IgD-negative memory B cell (primary cell): Measurements from ENCODE around the gene FAM83C. TPM values are rescaled to one million over a fixed set of nuclear protein-coding genes. Genes with fewer than 3 reads are reported as not detected.
A peak's percentile ranks its signal among the peaks of the same experiment; 100 is the strongest.
"Not testable (repeated sequence)": the region's sequence is repeated elsewhere in the genome, so short reads cannot be mapped to it uniquely, and the experiment has no call there.

ENCODE experiments used
- H3K27ac Mint-ChIP-seq, 3 donors: one replicate each; pipeline ENCODE4 v1.8.0; 2020 to 2022; ENCODE audit warnings: mild to moderate bottlenecking in 3 of 3, mixed read lengths in 3 of 3, moderate library complexity in 1 of 3
- H3K27me3 Mint-ChIP-seq: one replicate; pipeline ENCODE4 v1.8.0; 2021; ENCODE audit warnings: mixed read lengths
- H3K36me3 Mint-ChIP-seq: one replicate; pipeline ENCODE4 v1.8.0; 2020; ENCODE audit warnings: mild to moderate bottlenecking, mixed read lengths
- H3K4me1 Mint-ChIP-seq, 3 donors: one replicate each; pipeline ENCODE4 v1.8.0; 2020 to 2022; ENCODE audit warnings: mixed read lengths in 3 of 3, mild to moderate bottlenecking in 1 of 3
- H3K4me3 Mint-ChIP-seq, 4 donors: one replicate each; pipeline ENCODE4 v1.8.0; 2020 to 2022; ENCODE audit warnings: mild to moderate bottlenecking in 4 of 4, mixed read lengths in 4 of 4, moderate library complexity in 3 of 4
- H3K9me3 Mint-ChIP-seq, 3 donors: one replicate each; pipeline ENCODE4 v1.8.0; 2020 to 2021; ENCODE audit warnings: mixed read lengths in 3 of 3, mild to moderate bottlenecking in 1 of 3
- polyA plus RNA-seq: library from polyadenylated mRNA; unstranded; fragments of 300-500 nt; fragmentation: Illumina TruSeq; gene quantifications from one replicate; pipeline ENCODE4 v1.2.3, GENCODE V29; 2021

FAM83C gene
- polyA plus RNA-seq, 1 donor from 2014 or later = not detected

GRCh38 chr20:35326021-35326739 lies 34.0 kb upstream of the FAM83C start:
- Mint-ChIP-seq H3K27me3 (no peaks in the 10 kb centered on the region), H3K27ac (no peak overlapping the region), H3K4me3 (no peak overlapping the region), H3K36me3 (peaks cover 3% of the 10 kb centered on the region), H3K9me3 (no peaks in the 10 kb centered on the region), H3K4me1 (peaks cover 0 to 6% (median 3%) of the 10 kb centered on the region in 3 donors)

GRCh38 chr20:35325401-35325800 lies 33.2 kb upstream of the FAM83C start:
- Mint-ChIP-seq H3K4me3 (no peak overlapping the region), H3K4me1 (peaks cover 0 to 6% (median 3%) of the 10 kb centered on the region in 3 donors), H3K9me3 (no peaks in the 10 kb centered on the region), H3K27ac (no peak overlapping the region), H3K27me3 (no peaks in the 10 kb centered on the region), H3K36me3 (peaks cover 3% of the 10 kb centered on the region)

GRCh38 chr20:35320396-35321126 lies 28.3 kb upstream of the FAM83C start:
- Mint-ChIP-seq H3K9me3 (no peaks in the 10 kb centered on the region), H3K27me3 (no peaks in the 10 kb centered on the region), H3K27ac (no peak overlapping the region), H3K36me3 (peaks cover 1% of the 10 kb centered on the region), H3K4me1 (peaks cover 0 to 2% (median 0%) of the 10 kb centered on the region in 3 donors), H3K4me3 (no peak overlapping the region)

DNA sequence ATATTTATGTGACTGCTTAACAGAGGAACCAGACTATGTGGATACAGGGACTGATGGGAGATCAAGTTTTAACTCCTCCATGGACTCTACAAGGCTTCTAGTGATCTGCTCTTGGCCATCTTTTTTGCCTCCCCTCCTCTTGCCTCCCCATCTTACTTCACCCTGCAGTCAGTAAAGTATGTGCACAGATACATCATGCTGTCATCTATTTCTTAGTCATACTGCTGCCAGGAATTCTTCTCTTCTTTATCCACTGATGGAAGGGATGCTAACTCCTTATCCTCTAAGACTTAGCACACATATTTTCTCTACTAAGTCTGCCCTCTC lies 27.6 kb upstream of the FAM83C start:
- Mint-ChIP-seq H3K27me3 (no peaks in the 10 kb centered on the region), H3K4me3 (no peak overlapping the region), H3K9me3 (no peaks in the 10 kb centered on the region), H3K27ac (no peak overlapping the region), H3K36me3 (peaks cover 1% of the 10 kb centered on the region), H3K4me1 (peaks cover 0 to 2% (median 2%) of the 10 kb centered on the region in 3 donors)

DNA sequence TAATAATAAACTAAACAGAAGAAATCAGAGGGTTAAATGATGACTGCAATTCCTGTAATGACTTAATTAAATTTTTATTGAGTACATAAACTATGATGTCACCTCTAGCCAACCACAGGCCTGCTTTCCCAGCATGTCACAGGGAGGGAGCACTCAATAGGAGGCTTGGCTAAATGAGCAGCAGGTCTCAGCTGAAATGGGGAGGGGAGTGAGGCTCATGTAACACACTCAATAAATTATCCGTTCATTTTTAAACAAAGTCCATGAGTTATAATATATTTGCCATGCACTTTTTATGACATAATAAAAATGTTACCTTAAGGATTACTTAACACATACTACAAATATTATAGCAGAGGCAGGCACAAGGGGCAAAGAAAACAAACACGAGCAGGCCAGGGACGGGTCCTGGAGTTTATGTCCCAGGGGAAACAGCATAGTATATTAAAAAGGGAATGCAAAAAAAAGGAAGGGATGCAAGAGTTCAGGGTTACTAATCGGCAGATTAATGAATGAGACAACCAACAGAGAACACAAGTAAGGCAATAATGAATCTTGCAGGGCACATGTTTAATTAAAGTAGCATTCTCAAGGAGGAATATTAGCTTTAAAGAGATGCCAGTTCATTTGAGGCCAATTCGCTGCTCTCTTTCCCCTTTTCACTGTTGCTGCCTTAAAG lies 27.1 kb upstream of the FAM83C start:
- no peaks in the 10 kb centered on the region for H3K27me3 Mint-ChIP-seq
- H3K4me3 Mint-ChIP-seq = no peak overlapping the region
- H3K36me3 Mint-ChIP-seq = peaks cover 1% of the 10 kb centered on the region
- H3K4me1 Mint-ChIP-seq = peaks cover 0 to 2% (median 2%) of the 10 kb centered on the region in 3 donors
- peak overlapping the region in 1 of 3 donors; percentile 25 for H3K27ac Mint-ChIP-seq
- no peaks in the 10 kb centered on the region for H3K9me3 Mint-ChIP-seq

DNA sequence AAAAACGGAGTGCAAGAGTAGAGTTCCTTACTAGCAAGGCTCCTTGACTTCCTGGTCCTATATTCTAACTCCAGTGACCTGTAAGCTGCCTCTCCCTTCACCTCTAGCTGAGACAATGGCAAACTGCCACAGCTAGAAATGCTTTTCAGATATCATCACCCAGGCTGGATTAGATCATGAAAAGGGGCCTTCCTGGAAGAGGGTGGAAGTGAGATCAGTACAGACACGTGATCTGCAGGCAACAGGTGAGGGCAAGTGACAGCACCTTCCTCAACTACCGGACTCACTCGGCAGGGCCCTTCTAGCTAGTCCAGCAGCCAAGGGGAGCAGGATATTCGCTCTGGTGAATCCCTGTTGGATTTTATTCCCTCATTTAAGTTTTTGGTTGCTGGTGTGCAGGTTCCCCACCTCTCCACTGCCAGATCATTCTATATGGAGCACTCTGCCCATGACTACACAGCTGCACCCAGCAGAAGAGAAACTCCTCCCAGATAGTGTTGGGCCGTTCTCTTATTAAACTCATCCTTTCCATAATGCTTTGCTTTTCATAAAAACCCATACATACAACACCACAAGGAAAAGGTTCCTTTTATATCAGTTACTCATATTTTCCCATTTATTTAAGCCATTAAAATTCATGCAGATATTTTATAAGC lies 26.4 kb upstream of the FAM83C start:
- Mint-ChIP-seq H3K4me3 (peak overlapping the region in 1 of 4 donors; percentile 33), H3K9me3 (no peaks in the 10 kb centered on the region), H3K36me3 (peaks cover 1% of the 10 kb centered on the region), H3K4me1 (peaks cover 0 to 2% (median 2%) of the 10 kb centered on the region in 3 donors), H3K27me3 (no peaks in the 10 kb centered on the region), H3K27ac (no peak overlapping the region)

DNA sequence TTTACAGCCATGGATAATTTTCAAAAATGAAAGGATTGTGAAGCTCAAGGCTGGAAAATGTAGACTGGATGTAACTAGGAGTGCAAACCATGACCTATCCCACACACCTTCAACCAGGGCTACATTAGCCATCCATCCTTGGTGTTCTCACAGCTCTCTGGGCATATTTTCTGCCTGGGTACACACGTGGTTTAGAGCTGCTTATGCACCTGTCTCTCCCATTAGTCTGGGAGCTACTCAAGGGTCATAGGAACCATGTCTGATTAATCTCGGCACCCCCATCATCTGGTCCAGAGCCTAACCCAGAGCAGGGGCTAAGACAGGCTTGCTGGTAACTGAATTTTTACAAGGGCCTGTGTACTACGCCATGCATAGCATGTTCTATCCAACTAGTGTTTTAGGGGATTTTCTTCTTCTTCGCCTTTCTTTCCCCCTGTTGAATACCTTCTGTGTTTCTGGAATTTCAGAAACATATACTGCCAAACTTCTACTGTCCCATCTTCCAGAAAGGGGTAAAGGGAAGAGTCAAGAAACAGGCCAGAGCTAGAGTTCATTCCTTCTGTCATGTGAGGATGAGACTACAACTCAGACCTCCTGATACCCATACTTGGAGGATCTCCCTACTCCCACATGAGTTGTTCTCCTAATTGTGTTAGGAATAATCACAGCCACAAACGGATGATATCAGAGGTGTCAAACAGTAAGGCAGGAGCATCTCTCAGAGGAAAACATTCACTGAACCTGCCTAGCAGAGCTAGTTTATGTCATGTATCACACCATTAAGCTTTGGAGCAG lies 25.4 kb upstream of the FAM83C start:
- Mint-ChIP-seq H3K36me3 (peaks cover 1% of the 10 kb centered on the region), H3K4me3 (no peak overlapping the region), H3K4me1 (peaks cover 0 to 2% (median 2%) of the 10 kb centered on the region in 3 donors), H3K27ac (peak overlapping the region in 1 of 3 donors; percentile 33), H3K9me3 (no peaks in the 10 kb centered on the region), H3K27me3 (no peaks in the 10 kb centered on the region)

- H3K36me3 Mint-ChIP-seq = no peaks in the 10 kb centered on the region
- no peaks in the 10 kb centered on the region for H3K9me3 Mint-ChIP-seq
- H3K4me3 Mint-ChIP-seq = no peak overlapping the region
- H3K4me1 Mint-ChIP-seq = peaks cover 0 to 2% (median 2%) of the 10 kb centered on the region in 3 donors
- no peak overlapping the region for H3K27ac Mint-ChIP-seq
- H3K27me3 Mint-ChIP-seq = no peaks in the 10 kb centered on the region
Observed at GRCh38 chr20:35316086-35316485, 23.9 kb upstream of the FAM83C start.

DNA sequence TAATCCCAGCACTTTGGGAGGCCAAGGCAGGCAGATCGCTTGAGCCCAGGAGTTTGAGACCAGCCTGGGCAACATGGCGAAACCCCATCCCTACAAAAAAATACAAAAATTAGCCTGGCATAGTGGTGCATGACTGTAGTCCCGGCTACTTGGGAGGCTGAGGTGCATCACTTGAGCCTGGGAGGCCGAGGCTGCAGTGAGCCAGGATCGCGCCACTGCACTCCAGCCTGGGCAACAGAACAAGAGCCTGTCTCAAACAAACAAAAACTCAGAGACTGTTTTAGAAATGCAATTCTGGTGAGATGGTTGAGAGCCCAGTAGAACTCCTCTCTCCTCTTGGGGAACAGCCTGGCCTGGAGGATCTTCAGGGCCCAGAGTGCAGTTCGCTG lies 23.4 kb upstream of the FAM83C start:
- H3K4me1 Mint-ChIP-seq, H3K9me3 Mint-ChIP-seq, H3K36me3 Mint-ChIP-seq, H3K4me3 Mint-ChIP-seq, H3K27me3 Mint-ChIP-seq, H3K27ac Mint-ChIP-seq: not testable (repeated sequence)

DNA sequence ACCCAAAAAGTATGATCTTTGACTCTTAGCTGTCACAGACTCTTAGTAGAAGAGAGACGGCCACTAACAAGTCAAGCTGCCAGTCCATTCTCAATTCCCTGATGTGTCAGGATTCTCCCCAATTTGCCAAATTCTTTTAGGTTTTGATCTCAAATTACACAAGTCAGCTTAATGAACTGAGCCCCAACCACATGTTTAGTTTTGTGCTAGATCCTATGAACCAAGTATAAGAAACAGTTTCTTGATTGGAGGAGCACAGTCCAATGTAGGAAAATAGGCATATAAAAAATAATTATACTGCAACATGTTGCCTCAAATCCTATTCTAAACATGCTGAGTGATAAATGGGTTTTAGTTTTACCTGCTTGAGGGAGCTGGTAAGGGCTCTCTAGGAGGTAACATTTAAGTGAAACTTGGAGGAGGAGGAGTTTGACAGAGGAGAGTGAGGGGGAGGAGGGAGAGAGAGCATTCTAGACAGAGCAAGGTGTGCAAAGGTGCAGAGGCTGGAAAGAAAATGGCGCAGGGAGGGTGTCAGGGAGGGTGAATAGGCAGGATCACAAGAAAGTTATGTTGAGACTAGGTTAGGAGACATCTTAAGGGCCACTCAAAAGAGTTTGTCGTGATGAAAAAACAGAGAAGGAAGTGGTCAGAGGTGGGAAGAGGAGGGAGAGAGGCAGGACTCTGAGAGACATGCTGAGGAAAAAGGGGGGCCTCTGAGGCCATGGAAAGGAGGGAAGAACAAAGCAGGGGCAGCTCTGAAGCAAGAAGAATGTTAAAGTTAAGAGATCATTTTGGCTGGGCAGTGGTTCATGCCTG lies 22.8 kb upstream of the FAM83C start:
- Mint-ChIP-seq H3K27ac (no peak overlapping the region), H3K4me3 (no peak overlapping the region), H3K9me3 (no peaks in the 10 kb centered on the region), H3K4me1 (peaks cover 0 to 2% (median 2%) of the 10 kb centered on the region in 3 donors), H3K27me3 (no peaks in the 10 kb centered on the region), H3K36me3 (no peaks in the 10 kb centered on the region)

- H3K36me3 Mint-ChIP-seq = no peaks in the 10 kb centered on the region
- no peak overlapping the region for H3K27ac Mint-ChIP-seq
- H3K4me3 Mint-ChIP-seq = no peak overlapping the region
- H3K4me1 Mint-ChIP-seq = peaks cover 0 to 2% (median 0%) of the 10 kb centered on the region in 3 donors
- H3K27me3 Mint-ChIP-seq = no peaks in the 10 kb centered on the region
- H3K9me3 Mint-ChIP-seq = no peaks in the 10 kb centered on the region
Observed at GRCh38 chr20:35312318-35312717, 20.1 kb upstream of the FAM83C start.

- Mint-ChIP-seq H3K9me3 (no peaks in the 10 kb centered on the region), H3K36me3 (no peaks in the 10 kb centered on the region), H3K4me1 (peaks cover 0 to 2% (median 0%) of the 10 kb centered on the region in 3 donors), H3K4me3 (no peak overlapping the region), H3K27ac (no peak overlapping the region), H3K27me3 (no peaks in the 10 kb centered on the region)
Observed at GRCh38 chr20:35311822-35312221, 19.6 kb upstream of the FAM83C start.

DNA sequence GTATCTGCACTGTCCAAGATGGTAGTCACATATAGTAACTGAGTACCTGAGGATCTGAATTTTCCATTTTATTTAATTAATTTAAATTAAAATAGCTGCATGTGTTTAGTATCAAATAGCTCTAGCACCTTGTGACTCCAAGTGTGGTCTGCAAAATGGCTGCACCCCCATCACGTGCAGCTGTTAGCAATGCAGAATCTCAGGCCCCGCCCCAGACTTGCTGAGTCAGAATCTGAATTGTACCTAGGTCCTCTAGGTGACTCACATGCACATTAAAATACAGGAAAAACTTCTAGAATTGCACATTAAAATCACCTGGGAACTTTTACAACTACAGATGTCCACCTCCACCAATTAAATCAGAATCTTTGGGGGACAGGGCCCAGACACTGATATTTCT lies 19.2 kb upstream of the FAM83C start:
- Mint-ChIP-seq H3K36me3 (no peaks in the 10 kb centered on the region), H3K4me3 (no peak overlapping the region), H3K4me1 (peaks cover 0 to 2% (median 0%) of the 10 kb centered on the region in 3 donors), H3K27ac (no peak overlapping the region), H3K27me3 (no peaks in the 10 kb centered on the region), H3K9me3 (no peaks in the 10 kb centered on the region)
